ENCODE results near the gene ITGB1. TPM values are rescaled to one million over a fixed set of nuclear protein-coding genes. Genes with fewer than 3 reads are reported as not detected.

The ITGB1 gene
- total RNA-seq, 2 experiments from 2014 or later = 45.1 to 45.4 TPM

GRCh38 chr10:32851301-32851700, 106.7 kb downstream of the ITGB1 start:
- intact Hi-C loops (cut with micrococcal nuclease) = no loop called here

More at GRCh38 chr10:32851301-32851700, 106.7 kb downstream of the ITGB1 start:
- Mint-ChIP-seq H3K4me3 (no peak overlapping the region), H3K27me3 (no peaks in the 10 kb centered on the region), H3K36me3 (ENCODE audit: low read depth) (no peaks in the 10 kb centered on the region), H3K9me3 (no peaks in the 10 kb centered on the region), H3K4me1 (ENCODE audit: low read depth) (no peaks in the 10 kb centered on the region), H3K27ac (no peak overlapping the region)
- DNase-seq (no peak), ATAC-seq (no peak)
- ChIA-PET POLR2A (no interaction called here), CTCF (no interaction called here)
- TF ChIP-seq CTCF (IDR thresholded peaks at IDR 0.05) = no peak

Data from activated CD8-positive, alpha-beta T cell treated with anti-CD3 and anti-CD28 coated beads for 36 hours (primary cell).